Kidney epithelial cell (primary cell): ENCODE results near the gene FKRP. TPM values are rescaled to one million over a fixed set of nuclear protein-coding genes. Genes with fewer than 3 reads are reported as not detected.

Source experiments
- DNase-seq: peaks from one replicate; pipeline ENCODE4 v3.0.0-alpha.2; 2010; ENCODE audit warnings: low read depth
- H3K27me3 ChIP-seq: 2 replicates; pipeline ENCODE4 v1.6.0; 2011; ENCODE audit warnings: low read length; ENCODE audit not compliant: control insufficient read depth, insufficient read depth
- H3K36me3 ChIP-seq: 2 replicates; pipeline ENCODE4 v1.5.1; 2011; ENCODE audit warnings: low read length; ENCODE audit not compliant: control insufficient read depth, insufficient read depth
- H3K4me3 ChIP-seq: 2 replicates; pipeline ENCODE4 v1.5.1; 2011; ENCODE audit warnings: low read depth, mild to moderate bottlenecking, control low read depth, low read length
- CTCF ChIP-seq: IDR thresholded peaks from 2 replicates; pipeline ENCODE4 v1.5.1; 2011; ENCODE audit warnings: mild to moderate bottlenecking, moderate library complexity, low read length, control low read depth, inconsistent platforms; ENCODE audit not compliant: insufficient read depth, poor library complexity, severe bottlenecking
- total RNA-seq: library from RNA; depleted of rRNA; stranded (reverse); fragments of >200 nt; gene quantifications from 2 replicates; pipeline ENCODE4 v1.2.3, GENCODE V29; 2015

The FKRP gene
- total RNA-seq, 1 donor from 2014 or later = 25.7 TPM

- peak; percentile 27 for TF ChIP-seq CTCF
- no peaks in the 10 kb centered on the region for H3K27me3 ChIP-seq
- no peak for DNase-seq
- H3K4me3 ChIP-seq = peak overlapping the region; percentile 71
- H3K36me3 ChIP-seq = no peaks in the 10 kb centered on the region
Measured at GRCh38 chr19:46715975-46716671, 29.7 kb upstream of the FKRP start.

- TF ChIP-seq CTCF = no peak
- Histone ChIP-seq H3K36me3 (peaks cover 2% of the 10 kb centered on the region), H3K4me3 (peak overlapping the region; percentile 71), H3K27me3 (no peaks in the 10 kb centered on the region)
- no peak for DNase-seq
Measured at GRCh38 chr19:46716672-46717033, 29.2 kb upstream of the FKRP start.

GRCh38 chr19:46717034-46717715 lies 28.7 kb upstream of the FKRP start, which contains the start of gene PRKD2:
TSS of gene PRKD2 (minus strand) at chr19:46717114. CDS start at chr19:46716370, 744 bp downstream.
- no peak for DNase-seq
- Histone ChIP-seq H3K4me3 (peak within 1 kb of the TSS; percentile 71), H3K36me3 (peaks cover 2% of the 10 kb centered on the region), H3K27me3 (no peaks in the 10 kb centered on the region)
- no peak for TF ChIP-seq CTCF

GRCh38 chr19:46717716-46718143 lies 28.1 kb upstream of the FKRP start:
- TF ChIP-seq CTCF = no peak
- Histone ChIP-seq H3K36me3 (peaks cover 2% of the 10 kb centered on the region), H3K27me3 (no peaks in the 10 kb centered on the region), H3K4me3 (peak overlapping the region; percentile 71)
- no peak for DNase-seq

GRCh38 chr19:46718157-46718933 lies 27.5 kb upstream of the FKRP start:
- Histone ChIP-seq H3K27me3 (no peaks in the 10 kb centered on the region), H3K36me3 (peaks cover 2% of the 10 kb centered on the region), H3K4me3 (no peak overlapping the region)
- no peak for TF ChIP-seq CTCF
- no peak for DNase-seq
